ENCODE data around the gene FUOM.

The FUOM gene

DNA sequence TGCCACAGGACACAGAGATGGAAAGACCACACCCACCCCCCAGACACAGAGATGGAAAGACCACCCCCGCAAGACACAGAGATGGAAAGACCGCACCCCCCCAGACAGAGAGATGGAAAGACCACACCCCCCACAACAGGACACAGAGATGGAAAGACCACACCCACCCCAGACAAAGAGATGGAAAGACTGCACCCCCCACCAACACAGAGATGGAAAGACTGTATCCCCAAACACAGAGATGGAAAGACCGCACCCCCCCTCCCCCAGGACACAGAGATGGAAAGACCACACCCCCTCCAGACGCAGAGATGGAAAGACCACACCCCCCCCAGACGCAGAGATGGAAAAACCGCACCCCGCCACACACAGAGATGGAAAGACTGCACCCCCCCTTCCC, 41.1 kb downstream of the FUOM start:
- Histone ChIP-seq H3K4me1 (ENCODE audit: control insufficient read depth, insufficient read depth, low read length) (no peaks in the 10 kb centered on the region), H3K4me3 (ENCODE audit: low read length) (no peak overlapping the region), H3K36me3 (ENCODE audit: control insufficient read depth, insufficient read depth, low read length) (no peaks in the 10 kb centered on the region), H3K9ac (ENCODE audit: low read length) (no peak overlapping the region), H3K9me3 (ENCODE audit: control insufficient read depth, low read length) (no peaks in the 10 kb centered on the region), H3K27me3 (ENCODE audit: control insufficient read depth, insufficient read depth, low read length) (peaks cover 9% of the 10 kb centered on the region)

DNA sequence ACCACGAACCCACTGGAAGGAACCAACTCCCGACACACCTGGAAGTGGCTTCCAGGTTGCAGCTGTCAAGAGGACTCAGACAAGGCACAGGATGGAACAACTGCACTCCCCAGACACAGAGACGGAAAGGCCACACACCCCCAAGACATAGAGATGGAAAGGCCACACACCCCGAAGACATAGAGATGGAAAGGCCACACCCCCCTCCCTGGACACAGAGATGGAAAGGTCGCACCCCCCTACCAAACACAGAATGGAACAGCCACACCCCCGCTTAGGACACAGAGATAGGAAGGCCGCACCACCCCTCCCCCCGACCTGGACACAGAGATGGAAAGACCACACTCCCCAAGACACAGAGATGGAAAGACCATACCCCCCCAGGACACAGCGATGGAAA, 41.6 kb downstream of the FUOM start:
- Histone ChIP-seq H3K4me1 (ENCODE audit: control insufficient read depth, insufficient read depth, low read length) (no peaks in the 10 kb centered on the region), H3K9ac (ENCODE audit: low read length) (no peak overlapping the region), H3K27me3 (ENCODE audit: control insufficient read depth, insufficient read depth, low read length) (peaks cover 9% of the 10 kb centered on the region), H3K9me3 (ENCODE audit: control insufficient read depth, low read length) (no peaks in the 10 kb centered on the region), H3K4me3 (ENCODE audit: low read length) (no peak overlapping the region), H3K36me3 (ENCODE audit: control insufficient read depth, insufficient read depth, low read length) (no peaks in the 10 kb centered on the region)

DNA sequence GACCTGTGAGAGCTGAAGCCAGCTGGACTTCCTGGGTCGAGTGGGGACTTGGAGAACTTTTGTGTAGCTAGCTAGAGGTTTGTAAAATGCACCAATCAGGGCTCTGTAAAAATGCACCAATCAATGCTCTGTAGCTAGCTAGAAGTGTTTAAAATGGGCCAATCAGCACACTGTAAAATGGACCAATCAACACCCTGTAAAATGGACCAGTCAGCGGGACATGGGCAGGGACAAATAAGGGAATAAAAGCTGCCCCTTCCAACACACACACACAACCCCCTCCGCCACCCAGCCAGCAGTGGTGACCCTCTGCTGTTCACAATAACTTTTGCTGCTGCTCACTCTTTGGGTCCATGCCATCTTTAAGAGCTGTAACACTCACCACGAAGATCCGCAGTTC, 42.0 kb downstream of the FUOM start:
- H3K9me3 ChIP-seq (ENCODE audit: control insufficient read depth, low read length): no peaks in the 10 kb centered on the region
- no peaks in the 10 kb centered on the region for H3K36me3 ChIP-seq (ENCODE audit: control insufficient read depth, insufficient read depth, low read length)
- no peak overlapping the region for H3K4me3 ChIP-seq (ENCODE audit: low read length)
- H3K27me3 ChIP-seq (ENCODE audit: control insufficient read depth, insufficient read depth, low read length): peaks cover 9% of the 10 kb centered on the region
- no peaks in the 10 kb centered on the region for H3K4me1 ChIP-seq (ENCODE audit: control insufficient read depth, insufficient read depth, low read length)
- no peak overlapping the region for H3K9ac ChIP-seq (ENCODE audit: low read length)

DNA sequence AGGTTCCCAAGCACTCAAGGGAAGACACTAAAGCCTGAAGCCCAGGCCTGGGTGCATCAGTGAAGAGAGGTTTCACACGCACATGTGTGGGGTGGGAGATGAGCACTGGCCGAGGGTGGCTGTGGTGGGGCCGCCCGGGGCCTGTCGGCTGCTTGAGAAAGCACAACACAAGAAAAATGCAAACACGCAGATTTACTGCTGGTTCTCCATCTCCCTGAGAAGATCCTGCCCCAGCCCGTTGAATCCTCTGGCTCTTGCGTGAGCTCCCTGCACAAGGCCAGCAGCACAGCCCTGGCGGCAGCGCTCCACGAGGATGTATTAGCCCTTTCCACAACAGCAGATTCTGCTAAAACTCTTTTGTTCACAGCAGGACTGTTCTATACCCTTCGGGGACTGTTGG, 42.9 kb downstream of the FUOM start:
- no peaks in the 10 kb centered on the region for H3K9me3 ChIP-seq (ENCODE audit: control insufficient read depth, low read length)
- peaks cover 9% of the 10 kb centered on the region for H3K27me3 ChIP-seq (ENCODE audit: control insufficient read depth, insufficient read depth, low read length)
- no peaks in the 10 kb centered on the region for H3K36me3 ChIP-seq (ENCODE audit: control insufficient read depth, insufficient read depth, low read length)
- peaks cover 6% of the 10 kb centered on the region for H3K4me1 ChIP-seq (ENCODE audit: control insufficient read depth, insufficient read depth, low read length)
- no peak overlapping the region for H3K9ac ChIP-seq (ENCODE audit: low read length)
- no peak overlapping the region for H3K4me3 ChIP-seq (ENCODE audit: low read length)

DNA sequence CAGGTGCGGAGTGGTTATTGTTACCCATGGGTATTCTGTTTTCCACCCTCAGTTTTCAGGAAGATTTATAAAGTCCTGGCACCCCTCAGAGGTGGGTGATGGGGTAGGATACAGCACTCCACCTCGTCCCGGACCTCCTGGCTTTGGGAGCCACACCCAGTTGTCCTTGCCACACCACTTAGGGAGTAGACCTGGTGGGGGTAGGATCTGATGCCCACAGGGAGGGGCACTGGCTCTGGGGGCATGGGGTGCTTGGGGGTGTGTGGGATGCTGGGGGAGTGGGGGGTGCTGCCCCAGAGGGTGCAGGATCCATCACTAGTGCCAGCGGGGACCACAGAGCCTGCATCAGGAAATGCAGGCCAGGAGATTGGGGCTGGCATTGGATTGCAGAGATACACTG, 44.6 kb downstream of the FUOM start:
- no peaks in the 10 kb centered on the region for H3K36me3 ChIP-seq (ENCODE audit: control insufficient read depth, insufficient read depth, low read length)

DNA sequence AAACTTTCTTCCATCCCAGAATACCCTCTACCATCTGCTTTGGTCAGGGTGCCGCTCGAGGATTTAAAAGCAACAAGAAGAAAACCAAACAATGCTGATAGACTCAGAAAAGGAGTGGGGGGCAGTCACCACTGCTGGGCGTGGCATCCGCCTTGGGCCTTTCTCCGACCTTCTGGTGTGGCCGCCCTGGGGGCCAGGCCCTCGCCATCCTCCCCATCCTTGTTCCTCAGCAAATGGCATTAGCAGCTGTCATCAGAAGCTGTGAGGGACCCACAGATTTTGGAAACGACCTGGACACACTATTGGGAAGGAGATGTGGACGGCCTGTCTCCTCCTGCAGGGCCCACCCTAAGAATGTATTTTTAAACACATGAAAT, 45.1 kb downstream of the FUOM start:
- Histone ChIP-seq H3K4me1 (ENCODE audit: control insufficient read depth, insufficient read depth, low read length) (peaks cover 14% of the 10 kb centered on the region), H3K4me3 (ENCODE audit: low read length) (no peak overlapping the region), H3K36me3 (ENCODE audit: control insufficient read depth, insufficient read depth, low read length) (no peaks in the 10 kb centered on the region), H3K9me3 (ENCODE audit: control insufficient read depth, low read length) (no peaks in the 10 kb centered on the region), H3K9ac (ENCODE audit: low read length) (no peak overlapping the region), H3K27me3 (ENCODE audit: control insufficient read depth, insufficient read depth, low read length) (no peaks in the 10 kb centered on the region)

More for the DNA sequence above, 44.6 kb downstream of the FUOM start:
- Histone ChIP-seq H3K27me3 (ENCODE audit: control insufficient read depth, insufficient read depth, low read length) (no peaks in the 10 kb centered on the region), H3K9me3 (ENCODE audit: control insufficient read depth, low read length) (no peaks in the 10 kb centered on the region), H3K4me1 (ENCODE audit: control insufficient read depth, insufficient read depth, low read length) (peaks cover 14% of the 10 kb centered on the region), H3K4me3 (ENCODE audit: low read length) (no peak overlapping the region), H3K9ac (ENCODE audit: low read length) (no peak overlapping the region)

DNA sequence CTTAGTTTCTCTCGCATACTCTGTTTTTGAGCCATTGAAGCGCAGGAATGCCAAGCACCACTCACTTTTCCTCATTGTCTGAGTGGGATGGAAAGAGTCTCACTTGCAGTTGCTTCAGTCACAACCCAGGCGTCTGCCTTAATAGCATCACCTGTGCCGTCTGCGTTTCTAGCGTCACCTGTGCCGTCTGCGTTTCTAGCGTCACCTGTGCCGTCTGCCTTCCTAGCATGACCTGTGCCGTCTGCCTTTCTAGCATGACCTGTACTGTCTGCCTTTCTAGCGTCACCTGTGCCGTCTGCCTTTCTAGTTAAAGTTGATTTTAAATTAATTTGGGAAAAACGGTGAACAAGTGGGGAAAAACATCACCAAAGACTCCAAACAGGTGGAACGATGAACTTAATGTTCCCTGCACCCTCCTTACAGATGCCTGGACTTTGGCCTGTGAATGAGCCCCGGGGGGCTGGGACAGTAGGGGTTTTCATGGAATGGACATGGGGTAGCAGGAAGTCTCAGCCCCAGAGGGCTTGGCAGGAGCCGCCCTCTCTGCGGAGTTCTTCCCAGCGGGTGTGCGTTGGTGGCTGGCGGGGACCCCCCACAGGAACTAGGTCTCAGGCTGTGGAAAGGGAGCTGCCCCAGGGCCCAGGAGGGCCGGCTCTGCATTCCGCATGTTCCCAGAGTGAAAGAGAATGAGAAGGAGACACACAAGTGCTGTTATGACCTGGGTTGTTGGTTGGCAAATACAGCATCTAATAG, 45.6 kb downstream of the FUOM start:
- Histone ChIP-seq H3K9me3 (ENCODE audit: control insufficient read depth, low read length) (no peaks in the 10 kb centered on the region), H3K4me3 (ENCODE audit: low read length) (no peak overlapping the region), H3K9ac (ENCODE audit: low read length) (no peak overlapping the region), H3K4me1 (ENCODE audit: control insufficient read depth, insufficient read depth, low read length) (peaks cover 18% of the 10 kb centered on the region), H3K27me3 (ENCODE audit: control insufficient read depth, insufficient read depth, low read length) (no peaks in the 10 kb centered on the region), H3K36me3 (ENCODE audit: control insufficient read depth, insufficient read depth, low read length) (no peaks in the 10 kb centered on the region)

DNA sequence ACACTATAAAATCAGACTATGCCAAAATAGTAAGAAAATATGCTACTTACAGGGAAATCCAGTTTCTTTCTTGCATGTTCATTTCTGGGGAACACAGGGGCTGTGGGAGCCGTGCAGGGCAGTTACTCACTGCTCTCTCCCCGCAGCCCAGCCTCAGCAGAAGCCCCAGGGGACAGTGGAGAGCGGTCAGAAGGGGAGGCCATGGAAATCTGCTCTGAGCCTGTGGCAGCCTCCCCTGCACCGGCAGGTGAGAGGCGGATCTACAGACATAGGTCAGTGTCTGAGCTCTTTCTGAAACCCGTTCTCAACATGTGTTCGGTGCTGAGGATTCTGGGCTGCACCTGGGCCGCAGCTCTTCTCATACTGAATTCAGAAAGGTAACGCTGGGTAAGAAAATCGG, 46.2 kb downstream of the FUOM start:
- Histone ChIP-seq H3K36me3 (ENCODE audit: control insufficient read depth, insufficient read depth, low read length) (no peaks in the 10 kb centered on the region), H3K9me3 (ENCODE audit: control insufficient read depth, low read length) (no peaks in the 10 kb centered on the region), H3K4me3 (ENCODE audit: low read length) (no peak overlapping the region), H3K4me1 (ENCODE audit: control insufficient read depth, insufficient read depth, low read length) (peaks cover 22% of the 10 kb centered on the region), H3K27me3 (ENCODE audit: control insufficient read depth, insufficient read depth, low read length) (no peaks in the 10 kb centered on the region), H3K9ac (ENCODE audit: low read length) (no peak overlapping the region)

DNA sequence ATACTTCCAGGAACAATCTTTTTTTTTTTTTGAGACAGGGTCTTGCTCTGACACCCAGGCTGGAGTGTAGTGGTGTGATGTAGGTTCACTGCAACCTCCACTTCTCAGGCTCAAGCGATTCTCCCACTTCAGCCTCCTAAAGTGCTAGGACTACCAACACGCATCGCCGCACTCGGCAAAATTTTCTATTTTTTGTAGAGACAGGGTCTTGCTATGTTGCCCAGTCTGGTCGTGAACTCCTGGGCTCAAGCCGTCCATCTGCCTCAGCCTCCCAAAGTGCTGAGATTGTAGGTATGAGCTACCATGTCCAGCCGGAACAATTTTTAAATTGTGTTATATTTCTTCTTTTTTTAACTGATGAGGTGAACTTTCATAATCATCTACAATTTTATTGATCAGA, 47.0 kb downstream of the FUOM start:
- H3K36me3 ChIP-seq (ENCODE audit: control insufficient read depth, insufficient read depth, low read length): no peaks in the 10 kb centered on the region
- H3K9ac ChIP-seq (ENCODE audit: low read length): no peak overlapping the region
- no peaks in the 10 kb centered on the region for H3K27me3 ChIP-seq (ENCODE audit: control insufficient read depth, insufficient read depth, low read length)
- H3K4me1 ChIP-seq (ENCODE audit: control insufficient read depth, insufficient read depth, low read length): peaks cover 22% of the 10 kb centered on the region
- no peaks in the 10 kb centered on the region for H3K9me3 ChIP-seq (ENCODE audit: control insufficient read depth, low read length)
- H3K4me3 ChIP-seq (ENCODE audit: low read length): no peak overlapping the region

DNA sequence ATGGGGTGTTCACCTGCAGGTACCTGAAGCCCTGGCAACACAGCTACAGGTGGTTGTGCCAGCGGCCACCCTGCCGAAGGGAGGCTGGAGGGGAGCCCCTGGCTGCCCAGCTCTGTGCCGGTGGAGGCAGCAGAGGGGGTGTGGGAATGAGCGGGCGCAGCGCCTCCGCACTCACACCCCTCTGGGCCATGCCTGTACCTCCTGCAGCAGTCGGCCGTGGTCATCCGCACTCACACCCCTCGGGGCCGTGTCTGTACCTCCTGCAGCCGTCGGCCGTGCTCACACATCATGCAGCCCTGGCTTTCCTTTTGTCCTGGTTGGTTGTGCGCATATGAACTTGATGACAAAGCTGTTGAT, 47.4 kb downstream of the FUOM start:
- Histone ChIP-seq H3K9ac (ENCODE audit: low read length) (no peak overlapping the region), H3K4me3 (ENCODE audit: low read length) (no peak overlapping the region), H3K4me1 (ENCODE audit: control insufficient read depth, insufficient read depth, low read length) (peaks cover 24% of the 10 kb centered on the region), H3K27me3 (ENCODE audit: control insufficient read depth, insufficient read depth, low read length) (no peaks in the 10 kb centered on the region), H3K36me3 (ENCODE audit: control insufficient read depth, insufficient read depth, low read length) (no peaks in the 10 kb centered on the region), H3K9me3 (ENCODE audit: control insufficient read depth, low read length) (no peaks in the 10 kb centered on the region)

DNA sequence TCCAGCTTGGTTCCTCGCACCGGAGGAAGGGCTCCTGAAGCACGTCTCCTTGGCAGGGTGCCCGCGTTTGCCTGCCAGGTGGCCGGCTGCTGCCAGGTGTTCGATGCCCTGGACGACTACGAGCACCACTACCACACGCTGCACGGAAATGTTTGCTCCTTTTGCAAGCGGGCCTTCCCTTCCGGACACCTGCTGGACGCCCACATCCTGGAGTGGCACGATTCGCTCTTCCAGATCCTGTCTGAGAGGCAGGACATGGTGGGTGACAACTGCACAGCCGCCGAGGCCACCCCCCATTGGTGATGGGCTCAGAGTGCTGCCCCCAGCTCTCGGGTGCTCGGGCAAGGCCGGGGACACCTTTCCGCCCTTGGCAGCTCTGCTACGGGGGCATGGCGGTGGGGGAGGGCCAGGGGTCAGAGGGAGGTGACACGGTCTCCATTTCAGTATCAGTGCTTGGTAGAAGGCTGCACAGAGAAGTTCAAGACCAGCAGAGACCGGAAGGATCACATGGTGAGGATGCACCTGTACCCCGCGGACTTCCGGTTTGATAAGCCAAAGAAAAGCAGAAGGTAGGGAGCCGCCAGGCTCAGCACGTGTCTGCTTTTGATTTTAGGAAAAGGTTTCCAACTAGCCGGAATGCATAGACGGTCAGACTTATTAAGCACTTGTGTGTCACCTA, 48.0 kb downstream of the FUOM start:
- Histone ChIP-seq H3K4me1 (ENCODE audit: control insufficient read depth, insufficient read depth, low read length) (peaks cover 27% of the 10 kb centered on the region), H3K9ac (ENCODE audit: low read length) (no peak overlapping the region), H3K27me3 (ENCODE audit: control insufficient read depth, insufficient read depth, low read length) (no peaks in the 10 kb centered on the region), H3K36me3 (ENCODE audit: control insufficient read depth, insufficient read depth, low read length) (no peaks in the 10 kb centered on the region), H3K9me3 (ENCODE audit: control insufficient read depth, low read length) (no peaks in the 10 kb centered on the region), H3K4me3 (ENCODE audit: low read length) (no peak overlapping the region)

DNA sequence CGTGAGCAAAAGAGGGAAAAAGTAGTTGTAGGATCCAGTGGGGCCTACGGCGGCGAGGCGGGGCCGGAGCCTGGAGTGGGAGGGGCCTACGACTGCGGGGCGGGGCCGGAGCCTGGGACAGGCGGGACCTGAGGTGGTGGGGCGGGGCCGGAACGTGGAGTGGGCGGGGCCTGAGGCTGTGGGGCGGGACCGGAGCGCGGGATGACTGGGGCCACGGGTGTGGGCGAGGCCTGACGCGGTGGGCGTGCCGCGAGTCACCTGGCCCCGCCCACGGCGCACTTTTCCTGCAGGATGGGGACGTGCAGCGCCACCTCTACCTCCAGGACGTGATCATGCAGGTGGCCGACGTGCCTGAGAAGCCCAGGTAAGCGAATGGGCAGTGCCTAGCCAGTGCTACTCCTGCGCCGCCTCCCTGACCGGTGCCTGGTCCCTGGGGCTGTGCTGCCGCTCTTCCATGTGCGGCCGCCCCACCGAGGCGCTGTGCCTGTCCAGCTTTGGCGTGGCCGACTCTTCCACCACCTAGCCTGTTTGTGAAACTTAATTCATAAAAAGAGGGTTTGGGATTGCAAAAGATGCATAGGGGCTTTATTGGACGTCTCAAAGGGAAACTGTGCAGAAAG, 48.6 kb downstream of the FUOM start:
- Histone ChIP-seq H3K4me3 (ENCODE audit: low read length) (peak overlapping the region; percentile 68), H3K36me3 (ENCODE audit: control insufficient read depth, insufficient read depth, low read length) (no peaks in the 10 kb centered on the region), H3K27me3 (ENCODE audit: control insufficient read depth, insufficient read depth, low read length) (no peaks in the 10 kb centered on the region), H3K9ac (ENCODE audit: low read length) (peak overlapping the region; percentile 88), H3K9me3 (ENCODE audit: control insufficient read depth, low read length) (no peaks in the 10 kb centered on the region), H3K4me1 (ENCODE audit: control insufficient read depth, insufficient read depth, low read length) (peaks cover 27% of the 10 kb centered on the region)

All from mucosa of stomach (tissue), 1 donor.